IMR-90 (cell line): ENCODE measurements around the gene BRAP. TPM values are rescaled to one million over a fixed set of nuclear protein-coding genes. Genes with fewer than 3 reads are reported as not detected.

Experiments
- ATAC-seq: fragments of 200-7000 bp; cut with Tn5 transposase; 2 replicates; pipeline ENCODE4 v1.9.1; 2020; ENCODE audit warnings: low read depth, mild to moderate bottlenecking, moderate library complexity
- BruUV-seq: library from RNA; stranded (reverse); fragments of 400-500 nt; replicated peaks from 2 replicates; lab custom pipeline; 2021; lab: Mats Ljungman, UMichigan
- CTCF ChIA-PET: fragments of 300-600 bp; formaldehyde crosslinking; extraction: SDS; loops from one replicate; lab custom pipeline; 2021; ENCODE audit warnings: antibody characterized with exemption; lab: Yijun Ruan, JAX
- POLR2A ChIA-PET: fragments of 300-600 bp; sonication (Branson Sonifier 250); formaldehyde crosslinking; loops from one replicate; lab custom pipeline; 2022; ENCODE audit warnings: antibody characterized with exemption; ENCODE audit not compliant: unreplicated experiment; lab: Charles Lee
- DNase-seq: peaks from one replicate; pipeline ENCODE4 v3.0.0; 2013
- H2AFZ ChIP-seq: replicated peaks from 2 replicates; pipeline ENCODE3; 2013; ENCODE audit warnings: low read length, mild to moderate bottlenecking; ENCODE audit not compliant: poor library complexity
- H2AK5ac ChIP-seq: 2 replicates; pipeline ENCODE4 v1.6.1; 2013; ENCODE audit warnings: low read depth, low read length, inconsistent platforms
- H2AK9ac ChIP-seq: replicated peaks from 2 replicates; pipeline ENCODE3; 2013; ENCODE audit warnings: mild to moderate bottlenecking, low read depth, low read length, moderate library complexity; ENCODE audit not compliant: poor library complexity
- H2BK120ac ChIP-seq: 2 replicates; pipeline ENCODE4 v1.6.1; 2013; ENCODE audit warnings: low read depth, low read length, inconsistent platforms
- H2BK15ac ChIP-seq: 3 replicates; pipeline ENCODE4 v1.6.1; 2013; ENCODE audit warnings: low read depth, low read length, inconsistent platforms
- H2BK20ac ChIP-seq: 2 replicates; pipeline ENCODE4 v1.6.1; 2013; ENCODE audit warnings: low read depth, mild to moderate bottlenecking, inconsistent platforms, low read length, moderate library complexity
- H2BK5ac ChIP-seq: 2 replicates; pipeline ENCODE4 v1.6.1; 2013; ENCODE audit warnings: mild to moderate bottlenecking, low read depth, low read length, inconsistent platforms; ENCODE audit not compliant: poor library complexity, severe bottlenecking
- H3K14ac ChIP-seq: replicated peaks from 2 replicates; pipeline ENCODE4 v1.6.1; 2013; ENCODE audit warnings: low read depth, low read length, inconsistent platforms
- H3K18ac ChIP-seq: 2 replicates; pipeline ENCODE4 v1.6.1; 2013; ENCODE audit warnings: low read depth, low read length, control low read depth
- H3K23ac ChIP-seq: 2 replicates; pipeline ENCODE4 v1.6.1; 2013; ENCODE audit warnings: low read depth, low read length, inconsistent platforms
- H3K27ac ChIP-seq: 2 replicates; pipeline ENCODE4 v1.5.1; 2013; ENCODE audit warnings: mild to moderate bottlenecking, control low read depth, low read length; ENCODE audit not compliant: insufficient read depth
- H3K27me3 ChIP-seq: 2 replicates; pipeline ENCODE4 v1.6.1; 2013; ENCODE audit warnings: low read length; ENCODE audit not compliant: control insufficient read depth, insufficient read depth
- H3K36me3 ChIP-seq: 2 replicates; pipeline ENCODE4 v1.6.1; 2013; ENCODE audit warnings: low read length, mixed read lengths; ENCODE audit not compliant: control insufficient read depth, insufficient read depth
- H3K4ac ChIP-seq: 2 replicates; pipeline ENCODE4 v1.6.1; 2013; ENCODE audit warnings: low read depth, low read length, inconsistent platforms
- H3K4me1 ChIP-seq: 2 replicates; pipeline ENCODE4 v1.6.1; 2013; ENCODE audit warnings: low read length, mixed read lengths; ENCODE audit not compliant: control insufficient read depth, insufficient read depth
- H3K4me2 ChIP-seq: 2 replicates; pipeline ENCODE4 v1.6.1; 2013; ENCODE audit warnings: low read depth, mild to moderate bottlenecking, control low read depth, low read length, moderate library complexity
- H3K4me3 ChIP-seq: 2 replicates; pipeline ENCODE4 v1.5.1; 2013; ENCODE audit warnings: low read depth, mild to moderate bottlenecking, control low read depth, low read length, moderate library complexity; ENCODE audit not compliant: insufficient read depth
- H3K56ac ChIP-seq: 2 replicates; pipeline ENCODE4 v1.6.1; 2013; ENCODE audit warnings: low read length, inconsistent platforms; ENCODE audit not compliant: insufficient read depth; ENCODE audit errors: extremely low read depth
- H3K79me1 ChIP-seq, 2 experiments: 2 replicates each; pipeline ENCODE4 v1.6.1; 2013; ENCODE audit warnings: low read length in 2 of 2, inconsistent platforms in 1 of 2, low read depth in 1 of 2
- H3K9ac ChIP-seq: 2 replicates; pipeline ENCODE4 v1.6.1; 2013; ENCODE audit warnings: low read depth, low read length, control low read depth
- H3K9me1 ChIP-seq: 2 replicates; pipeline ENCODE4 v1.6.1; 2013; ENCODE audit warnings: low read length, inconsistent platforms; ENCODE audit not compliant: insufficient read depth
- H3K9me3 ChIP-seq: 2 replicates; pipeline ENCODE4 v1.6.1; 2013; ENCODE audit warnings: low read length; ENCODE audit not compliant: control insufficient read depth, insufficient read depth
- H4K20me1 ChIP-seq: 2 replicates; pipeline ENCODE4 v1.6.1; 2013; ENCODE audit warnings: low read length, inconsistent platforms; ENCODE audit not compliant: insufficient read depth
- H4K5ac ChIP-seq: 2 replicates; pipeline ENCODE4 v1.6.1; 2013; ENCODE audit warnings: mild to moderate bottlenecking, low read depth, low read length, control low read depth
- H4K8ac ChIP-seq, 2 experiments: 2 replicates each; pipeline ENCODE4 v1.6.1; 2013; ENCODE audit warnings: low read depth in 2 of 2, low read length in 2 of 2, control low read depth in 1 of 2, inconsistent platforms in 1 of 2
- H4K91ac ChIP-seq: 2 replicates; pipeline ENCODE4 v1.6.1; 2013; ENCODE audit warnings: low read depth, low read length, inconsistent platforms; ENCODE audit not compliant: insufficient read depth
- BHLHE40 ChIP-seq: fragments of 150-350 bp; IDR thresholded peaks from 2 replicates; pipeline ENCODE4 v1.6.1; 2016; ENCODE audit warnings: mild to moderate bottlenecking, low read depth, low read length
- CEBPB ChIP-seq: IDR thresholded peaks from 2 replicates; pipeline ENCODE4 v1.6.1; 2012; ENCODE audit warnings: low read depth, low read length, improper control_type of control experiment
- CHD1 ChIP-seq: IDR thresholded peaks from 2 replicates; pipeline ENCODE4 v1.6.1; 2012; ENCODE audit warnings: low read depth, low read length, improper control_type of control experiment
- FOS ChIP-seq: fragments of 150-350 bp; IDR thresholded peaks from 2 replicates; pipeline ENCODE4 v1.6.1; 2016; ENCODE audit warnings: low read depth, low read length
- MAFK ChIP-seq: IDR thresholded peaks from 2 replicates; pipeline ENCODE4 v1.6.1; 2012; ENCODE audit warnings: low read depth, low read length, improper control_type of control experiment
- MAZ ChIP-seq: IDR thresholded peaks from 2 replicates; pipeline ENCODE4 v1.6.1; 2012; ENCODE audit warnings: low read depth, mild to moderate bottlenecking, low read length, improper control_type of control experiment, moderate library complexity, borderline replicate concordance
- MXI1 ChIP-seq: IDR thresholded peaks from 2 replicates; pipeline ENCODE4 v1.6.1; 2012; ENCODE audit warnings: low read depth, mild to moderate bottlenecking, low read length, moderate library complexity, borderline replicate concordance
- NFE2L2 ChIP-seq: fragments of 150-350 bp; IDR thresholded peaks from 2 replicates; pipeline ENCODE4 v1.6.1; 2016; ENCODE audit warnings: low read depth, mild to moderate bottlenecking, low read length
- POLR2A ChIP-seq: IDR thresholded peaks from 2 replicates; pipeline ENCODE4 v1.6.1; 2012; ENCODE audit warnings: mild to moderate bottlenecking, low read depth, low read length
- RAD21 ChIP-seq: IDR thresholded peaks from 2 replicates; pipeline ENCODE4 v1.6.1; 2012; ENCODE audit warnings: low read length, improper control_type of control experiment
- RFX5 ChIP-seq: IDR thresholded peaks from 2 replicates; pipeline ENCODE4 v1.8.0; 2012; ENCODE audit warnings: low read depth, mild to moderate bottlenecking, low read length, moderate library complexity
- WGBS, 2 experiments: methylation state at CpG; one replicate each; pipeline versions ENCODE4 v1.1.5 to v1.1.7; 2013; ENCODE audit warnings: missing lambda C conversion rate in 2 of 2; ENCODE audit not compliant: insufficient read length in 1 of 2; ENCODE audit errors: extremely low coverage in 2 of 2; 5-methylcytosine and 5-hydroxymethylcytosine counted together
- dilution Hi-C: fragments of 300-500 bp; cut with HindIII; formaldehyde crosslinking; loops from one replicate; pipeline ENCODE4 v1.14.3; 2018; ENCODE audit warnings: low sequenced_read_pairs; ENCODE audit not compliant: unreplicated experiment
- in situ Hi-C: fragments of 300-500 bp; cut with MboI; formaldehyde crosslinking; loops from 3 replicates; pipeline ENCODE4 v1.14.3; 2019; ENCODE audit warnings: low sequenced_read_pairs, inconsistent platforms, mixed read lengths
- intact Hi-C: fragments of 100-400 bp; cut with micrococcal nuclease; formaldehyde crosslinking; loops from 2 replicates; pipeline ENCODE4 v1.10.0; 2022
- polyA plus RNA-seq, 3 experiments: library from polyadenylated mRNA; depleted of rRNA; stranded (reverse); fragments of >200 nt; gene quantifications; 2 replicates each; pipeline ENCODE4 v1.2.3, GENCODE V29; 2012; ENCODE audit warnings: low replicate concordance in 1 of 3
- total RNA-seq: library from RNA; depleted of rRNA; stranded (reverse); fragments of >200 nt; gene quantifications from 2 replicates; pipeline ENCODE4 v1.2.3, GENCODE V29; 2012
- TF ChIP-seq, protein P1 (sequence below): fragments of 150-350 bp; IDR thresholded peaks from 2 replicates; pipeline ENCODE4 v1.6.1; 2017; ENCODE audit warnings: mild to moderate bottlenecking, antibody characterized with exemption, low read length, low read depth
- TF ChIP-seq, protein P2 (sequence below): fragments of 150-350 bp; IDR thresholded peaks from 2 replicates; pipeline ENCODE4 v1.6.1; 2016; ENCODE audit warnings: low read depth, mild to moderate bottlenecking, low read length, moderate library complexity, borderline replicate concordance
- TF ChIP-seq, protein P3 (sequence below): conservative IDR thresholded peaks from 2 replicates; pipeline ENCODE4 v1.5.1; 2012; ENCODE audit warnings: mild to moderate bottlenecking, low read depth, low read length, improper control_type of control experiment

Gene BRAP
- total and polyA plus RNA-seq, 2 of the 4 experiments (the other 2 are of a cell fraction) = 10.3 to 17.2 TPM

DNA sequence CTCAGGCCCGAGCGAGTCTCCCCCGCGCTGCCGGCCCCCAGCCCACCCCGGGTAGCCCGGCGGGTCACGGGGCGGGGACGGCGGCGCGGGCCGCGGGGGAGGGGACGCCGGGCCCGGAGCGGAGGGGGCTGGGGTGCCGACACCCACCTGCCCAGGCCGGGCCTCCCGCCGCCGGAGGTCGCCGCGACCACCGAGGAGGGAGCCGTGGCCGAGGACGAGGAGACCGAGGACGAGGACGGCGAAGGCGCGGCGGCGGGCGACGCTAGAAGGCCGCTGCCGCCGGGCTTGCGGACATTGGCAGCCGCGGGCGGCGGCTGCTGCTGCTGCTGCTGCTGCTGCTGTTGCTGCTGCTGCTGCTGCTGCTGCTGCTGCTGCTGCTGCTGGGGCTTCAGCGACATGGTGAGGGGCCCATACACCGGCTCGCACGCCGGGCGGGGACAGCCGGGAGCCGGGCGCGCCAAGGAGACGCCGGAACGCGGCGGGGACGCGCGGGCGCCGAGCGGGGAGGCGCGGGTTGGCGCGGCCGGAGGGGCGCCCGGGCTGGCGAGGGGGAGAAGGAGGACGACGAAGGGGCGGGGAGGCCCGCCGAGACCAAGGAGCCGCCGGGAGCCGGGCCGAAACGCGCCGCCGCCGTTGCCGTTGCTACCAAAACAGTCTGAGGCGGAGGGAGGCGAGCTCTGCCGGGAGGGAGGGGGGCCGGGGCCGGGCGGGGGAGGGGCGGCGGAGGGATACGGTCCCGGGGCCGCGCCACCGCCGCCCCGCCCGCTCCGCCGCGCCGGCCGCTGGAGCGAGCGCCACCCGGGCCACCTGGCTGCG is 86.9 kb downstream of the BRAP start, which contains the start of gene ATXN2:
ATXN2 (minus strand) TSS at position 679 of the 816 bp plus-strand sequence; CDS start at position 398, 281 bp downstream.
- H2BK15ac ChIP-seq = no peak within 1 kb of the TSS; the same call in 2 of the 3 replicates
- intact Hi-C loops = loop anchor here (1.0 to 10.0 kb wide), 4 partner anchors 28 to 132 kb away; no protein-coding TSS in a partner anchor
- DNase-seq (no peak), ATAC-seq (peak; percentile 57)
- POLR2A ChIA-PET = no interaction called here
- H3K9me1 ChIP-seq = no peaks in the 10 kb centered on the region
- H3K9me3 ChIP-seq = no peaks in the 10 kb centered on the region
- H3K9ac ChIP-seq = peak within 1 kb of the TSS; percentile 95
- no peaks in the 10 kb centered on the region for H3K4me1 ChIP-seq
- H4K20me1 ChIP-seq = peaks cover 45% of the 10 kb centered on the region
- peak within 1 kb of the TSS; percentile 98; the same call in 1 of the 2 replicates for H3K23ac ChIP-seq
- H4K5ac ChIP-seq = peak within 1 kb of the TSS; percentile 87
- H3K27me3 ChIP-seq = no peaks in the 10 kb centered on the region
- peak within 1 kb of the TSS; percentile 97 for H3K56ac ChIP-seq
- H3K14ac ChIP-seq = peak within 1 kb of the TSS; percentile 91
- peak within 1 kb of the TSS; percentile 98 for H4K8ac ChIP-seq
- H2AK9ac ChIP-seq = peak within 1 kb of the TSS; percentile 98
- H2BK120ac ChIP-seq = peak within 1 kb of the TSS; percentile 94
- H2BK5ac ChIP-seq = peak within 1 kb of the TSS; percentile 100
- peak within 1 kb of the TSS; percentile 99 for H3K4me2 ChIP-seq
- H3K36me3 ChIP-seq = no peaks in the 10 kb centered on the region
- WGBS, 2 experiments = 0% methylated on average over 30 of the region's 119 CpGs; no CpG with 5 or more reads in 1 of the 2 experiments
- BruUV-seq = no TSS peak
- H3K27ac ChIP-seq = peak within 1 kb of the TSS; percentile 98
- peak within 1 kb of the TSS; percentile 98 for H2AFZ ChIP-seq
- no peak within 1 kb of the TSS for H2BK20ac ChIP-seq
- H4K91ac ChIP-seq = peak within 1 kb of the TSS; percentile 96
- H3K4ac ChIP-seq = peak within 1 kb of the TSS; percentile 97
- dilution Hi-C loops = no loop called here
- in situ Hi-C loops = no loop called here
- H3K79me1 ChIP-seq = peaks cover 9 to 16% of the 10 kb centered on the region in 2 experiments; a peak in 1 of 4 replicates
- peak within 1 kb of the TSS; percentile 65 for H3K4me3 ChIP-seq
- H3K18ac ChIP-seq = peak within 1 kb of the TSS; percentile 88
- CTCF ChIA-PET = no interaction called here
- H2AK5ac ChIP-seq = peak within 1 kb of the TSS; percentile 84
- TF ChIP-seq, protein P1, sequence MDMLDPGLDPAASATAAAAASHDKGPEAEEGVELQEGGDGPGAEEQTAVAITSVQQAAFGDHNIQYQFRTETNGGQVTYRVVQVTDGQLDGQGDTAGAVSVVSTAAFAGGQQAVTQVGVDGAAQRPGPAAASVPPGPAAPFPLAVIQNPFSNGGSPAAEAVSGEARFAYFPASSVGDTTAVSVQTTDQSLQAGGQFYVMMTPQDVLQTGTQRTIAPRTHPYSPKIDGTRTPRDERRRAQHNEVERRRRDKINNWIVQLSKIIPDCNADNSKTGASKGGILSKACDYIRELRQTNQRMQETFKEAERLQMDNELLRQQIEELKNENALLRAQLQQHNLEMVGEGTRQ = no peak
- TF ChIP-seq BHLHE40 (no peak), MXI1 (no peak), MAFK (no peak), RAD21 (no peak), MAZ (no peak), POLR2A (no peak), CEBPB (no peak), CHD1 (no peak), FOS (no peak), NFE2L2 (no peak), RFX5 (no peak)
- TF ChIP-seq, protein P2, sequence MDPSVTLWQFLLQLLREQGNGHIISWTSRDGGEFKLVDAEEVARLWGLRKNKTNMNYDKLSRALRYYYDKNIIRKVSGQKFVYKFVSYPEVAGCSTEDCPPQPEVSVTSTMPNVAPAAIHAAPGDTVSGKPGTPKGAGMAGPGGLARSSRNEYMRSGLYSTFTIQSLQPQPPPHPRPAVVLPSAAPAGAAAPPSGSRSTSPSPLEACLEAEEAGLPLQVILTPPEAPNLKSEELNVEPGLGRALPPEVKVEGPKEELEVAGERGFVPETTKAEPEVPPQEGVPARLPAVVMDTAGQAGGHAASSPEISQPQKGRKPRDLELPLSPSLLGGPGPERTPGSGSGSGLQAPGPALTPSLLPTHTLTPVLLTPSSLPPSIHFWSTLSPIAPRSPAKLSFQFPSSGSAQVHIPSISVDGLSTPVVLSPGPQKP = no peak
- TF ChIP-seq, protein P3, sequence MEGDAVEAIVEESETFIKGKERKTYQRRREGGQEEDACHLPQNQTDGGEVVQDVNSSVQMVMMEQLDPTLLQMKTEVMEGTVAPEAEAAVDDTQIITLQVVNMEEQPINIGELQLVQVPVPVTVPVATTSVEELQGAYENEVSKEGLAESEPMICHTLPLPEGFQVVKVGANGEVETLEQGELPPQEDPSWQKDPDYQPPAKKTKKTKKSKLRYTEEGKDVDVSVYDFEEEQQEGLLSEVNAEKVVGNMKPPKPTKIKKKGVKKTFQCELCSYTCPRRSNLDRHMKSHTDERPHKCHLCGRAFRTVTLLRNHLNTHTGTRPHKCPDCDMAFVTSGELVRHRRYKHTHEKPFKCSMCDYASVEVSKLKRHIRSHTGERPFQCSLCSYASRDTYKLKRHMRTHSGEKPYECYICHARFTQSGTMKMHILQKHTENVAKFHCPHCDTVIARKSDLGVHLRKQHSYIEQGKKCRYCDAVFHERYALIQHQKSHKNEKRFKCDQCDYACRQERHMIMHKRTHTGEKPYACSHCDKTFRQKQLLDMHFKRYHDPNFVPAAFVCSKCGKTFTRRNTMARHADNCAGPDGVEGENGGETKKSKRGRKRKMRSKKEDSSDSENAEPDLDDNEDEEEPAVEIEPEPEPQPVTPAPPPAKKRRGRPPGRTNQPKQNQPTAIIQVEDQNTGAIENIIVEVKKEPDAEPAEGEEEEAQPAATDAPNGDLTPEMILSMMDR = no peak
